Endothelial cell of umbilical vein (primary cell): ENCODE results near the gene PBX3. TPM values are rescaled to one million over a fixed set of nuclear protein-coding genes. Genes with fewer than 3 reads are reported as not detected.

Experiments
- BruUV-seq: library from RNA; stranded (reverse); fragments of 400-500 nt; replicated peaks from 2 replicates; lab custom pipeline; 2021; lab: Mats Ljungman, UMichigan
- CTCF ChIA-PET: fragments of 300-600, 350-600 bp; sonication (Branson Sonifier 250); formaldehyde crosslinking; loops from one replicate; lab custom pipeline; 2021; ENCODE audit warnings: antibody characterized with exemption, inconsistent platforms; lab: Charles Lee
- POLR2A ChIA-PET: fragments of 300-600, 350-600 bp; sonication (Branson Sonifier 250); formaldehyde crosslinking; loops from one replicate; lab custom pipeline; 2021; ENCODE audit warnings: antibody characterized with exemption, inconsistent platforms; lab: Charles Lee
- DNase-seq: peaks from one replicate; pipeline ENCODE4 v3.0.0-alpha.2; 2011; ENCODE audit warnings: low read depth, low spot score
- FAIRE-seq: peaks from 2 replicates; lab custom pipeline; 2011; peaks lifted over from hg19 to GRCh38; lab: Jason Lieb, UNC
- H2AFZ ChIP-seq: 2 replicates; pipeline ENCODE4 v1.6.0; 2012; ENCODE audit warnings: low read depth, low read length, control low read depth, inconsistent platforms
- H3K27ac ChIP-seq: 2 replicates; pipeline ENCODE4 v1.5.1; 2011; ENCODE audit warnings: low read depth, mild to moderate bottlenecking, control low read depth, low read length, moderate library complexity; ENCODE audit not compliant: insufficient read depth
- H3K27me3 ChIP-seq, 2 experiments: 2 replicates each; pipeline versions ENCODE4 v1.6.0 to v1.6.1; 2011; ENCODE audit warnings: low read length in 2 of 2, mixed read lengths in 1 of 2; ENCODE audit not compliant: control insufficient read depth in 2 of 2, insufficient read depth in 2 of 2
- H3K36me3 ChIP-seq, 2 experiments: 2 replicates in 1 of 2; 3 replicates in 1 of 2; pipeline ENCODE4 v1.5.1; 2011; ENCODE audit warnings: low read length in 2 of 2, mild to moderate bottlenecking in 1 of 2, moderate library complexity in 1 of 2; ENCODE audit not compliant: control insufficient read depth in 2 of 2, insufficient read depth in 2 of 2; ENCODE audit errors: extremely low read depth in 1 of 2
- H3K4me1 ChIP-seq: 3 replicates; pipeline ENCODE4 v1.5.1; 2011; ENCODE audit warnings: mild to moderate bottlenecking, low read length; ENCODE audit not compliant: control insufficient read depth, insufficient read depth; ENCODE audit errors: extremely low read depth
- H3K4me2 ChIP-seq: 2 replicates; pipeline ENCODE4 v1.6.1; 2011; ENCODE audit warnings: low read length, control low read depth, mixed read lengths; ENCODE audit not compliant: insufficient read depth
- H3K4me3 ChIP-seq, 3 experiments: fragments of 200-600 bp in 1 of 3; sonication (generic), shearing (Covaris generic) in 1 of 3; replicated peaks in 1 of 3; 2 replicates each; pipeline ENCODE4 v1.5.1; 2011 to 2016; ENCODE audit warnings: control low read depth in 3 of 3, low read length in 3 of 3, mild to moderate bottlenecking in 2 of 3, inconsistent platforms in 1 of 3, low read depth in 1 of 3, moderate library complexity in 1 of 3; ENCODE audit not compliant: insufficient read depth in 1 of 3
- H3K79me2 ChIP-seq: 2 replicates; pipeline ENCODE4 v1.6.0; 2012; ENCODE audit warnings: low read length, inconsistent platforms; ENCODE audit not compliant: control insufficient read depth, insufficient read depth
- H3K9ac ChIP-seq: replicated peaks from 2 replicates; pipeline ENCODE3; 2011; ENCODE audit warnings: low read length, control low read depth; ENCODE audit not compliant: insufficient read depth; ENCODE audit errors: extremely low read depth
- H3K9me1 ChIP-seq: replicated peaks from 3 replicates; pipeline ENCODE4 v1.6.0; 2011; ENCODE audit warnings: mild to moderate bottlenecking, low read length; ENCODE audit not compliant: control insufficient read depth, insufficient read depth; ENCODE audit errors: extremely low read depth
- H3K9me3 ChIP-seq: replicated peaks from 2 replicates; pipeline ENCODE4 v1.5.1; 2012; ENCODE audit warnings: low read length, inconsistent platforms; ENCODE audit not compliant: control insufficient read depth, insufficient read depth
- H4K20me1 ChIP-seq: replicated peaks from 2 replicates; pipeline ENCODE3; 2011; ENCODE audit warnings: mild to moderate bottlenecking, low read length; ENCODE audit not compliant: control insufficient read depth, insufficient read depth; ENCODE audit errors: extremely low read depth
- EZH2 ChIP-seq: IDR thresholded peaks from 2 replicates; pipeline ENCODE4 v1.6.1; 2012; ENCODE audit warnings: borderline replicate concordance, low read depth, mild to moderate bottlenecking, moderate library complexity, low read length, inconsistent platforms; ENCODE audit not compliant: severe bottlenecking
- FOS ChIP-seq: IDR thresholded peaks from 2 replicates; pipeline ENCODE4 v1.6.1; 2011; ENCODE audit warnings: mild to moderate bottlenecking, low read length, moderate library complexity, borderline replicate concordance; ENCODE audit not compliant: insufficient read depth
- GATA2 ChIP-seq: IDR thresholded peaks from 2 replicates; pipeline ENCODE4 v1.7.0; 2011; ENCODE audit warnings: low read depth, mild to moderate bottlenecking, moderate library complexity, mixed read lengths, low read length; ENCODE audit not compliant: insufficient read length, insufficient read depth
- JUN ChIP-seq: IDR thresholded peaks from 2 replicates; pipeline ENCODE4 v1.6.1; 2011; ENCODE audit warnings: borderline replicate concordance, low read depth; ENCODE audit not compliant: insufficient read length, insufficient read depth
- MYC ChIP-seq: IDR thresholded peaks from one replicate; pipeline ENCODE4 v1.6.1; 2011; ENCODE audit warnings: mild to moderate bottlenecking, low read depth, low read length
- POLR2A ChIP-seq: IDR thresholded peaks from 2 replicates; pipeline ENCODE4 v1.6.1; 2012; ENCODE audit warnings: low read depth, mild to moderate bottlenecking, control low read depth, low read length
- POLR2AphosphoS5 ChIP-seq: IDR thresholded peaks from 2 replicates; pipeline ENCODE4 v1.6.1; 2012; ENCODE audit warnings: low read depth, mild to moderate bottlenecking, control low read depth, low read length, moderate library complexity; ENCODE audit not compliant: insufficient read depth
- dilution Hi-C: fragments of 300-500 bp; cut with MboI; formaldehyde crosslinking; loops from one replicate; pipeline ENCODE4 v1.15.0; 2019; ENCODE audit warnings: low sequenced_read_pairs; ENCODE audit not compliant: extremely low pct_ligation_motif_present
- intact Hi-C: fragments of 100-400 bp; cut with micrococcal nuclease; formaldehyde crosslinking; loops from one replicate; pipeline ENCODE4 v1.10.0; 2022
- polyA plus RNA-seq, 4 experiments: library from polyadenylated mRNA; depleted of rRNA in 3 of 4; stranded (reverse) in 3 of 4; unstranded in 1 of 4; fragments of >200 nt; gene quantifications; 2 replicates each; pipeline versions ENCODE4 v1.2.1 to v1.2.3, GENCODE V29; 2011 to 2012; ENCODE audit warnings: missing spikeins in 1 of 4
- total RNA-seq: library from RNA; stranded (reverse); gene quantifications from 2 replicates; pipeline ENCODE4 v1.2.3, GENCODE V29; 2021
- TF ChIP-seq, protein P1 (sequence below): IDR thresholded peaks from 2 replicates; pipeline ENCODE4 v1.6.1; 2011; ENCODE audit not compliant: insufficient read depth, insufficient read length
- TF ChIP-seq, protein P2 (sequence below), 2 donors: IDR thresholded peaks; 1 replicate in 1 of 2; 2 replicates in 1 of 2; pipeline ENCODE4 v1.5.1; 2011; ENCODE audit warnings: low read length in 2 of 2, mild to moderate bottlenecking in 2 of 2, moderate library complexity in 2 of 2, control low read depth in 1 of 2, inconsistent platforms in 1 of 2, low read depth in 1 of 2; ENCODE audit not compliant: insufficient read depth in 1 of 2; ENCODE audit errors: extremely low read depth in 1 of 2

The PBX3 gene
- total and polyA plus RNA-seq, 2 donors (not counting 3 experiments of a cell fraction or from before 2014, with no cell fraction given) = 18.8 to 42.0 TPM

DNA sequence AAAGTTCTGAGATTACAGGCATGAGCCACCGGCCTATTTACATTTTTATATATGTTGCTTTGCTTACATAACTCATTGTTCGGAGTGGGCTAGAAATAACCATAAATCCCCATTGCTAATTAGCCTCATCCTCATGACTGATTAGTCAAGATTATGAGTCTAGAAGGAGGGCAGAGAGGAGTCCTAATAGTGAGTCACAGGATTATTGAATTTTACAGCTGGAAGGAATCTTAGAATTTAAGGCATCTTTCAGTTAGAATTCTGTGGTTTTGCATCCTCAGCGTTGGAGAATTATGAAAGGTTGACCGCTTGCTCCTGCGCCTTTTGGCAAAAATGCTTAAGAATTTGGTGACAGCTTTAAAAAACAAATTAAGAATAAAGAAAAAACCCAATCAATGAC is 2.6 kb upstream of the PBX3 start:
- DNase-seq (no peak), FAIRE-seq (no peak)
- Histone ChIP-seq H3K27me3 (peaks cover 3 to 4% of the 10 kb centered on the region in 2 experiments), H3K79me2 (peaks cover 16% of the 10 kb centered on the region), H3K4me2 (no peak overlapping the region), H3K9ac (no peak overlapping the region), H3K9me3 (no peaks in the 10 kb centered on the region), H3K4me3 (no peak overlapping the region), H3K9me1 (no peaks in the 10 kb centered on the region), H3K4me1 (peaks cover 11% of the 10 kb centered on the region), H3K27ac (no peak overlapping the region), H3K36me3 (no peaks in the 10 kb centered on the region), H4K20me1 (no peaks in the 10 kb centered on the region), H2AFZ (no peak overlapping the region)
- ChIA-PET CTCF (interaction anchor here (1.3 kb wide), 1 partner anchor 186 kb away, joined by 4 read pairs; no protein-coding TSS in a partner anchor), POLR2A (interaction anchor here (0.8 kb wide), 1 partner anchor 38 kb away, joined by 5 read pairs; the partner anchor contains the start of gene MAPKAP1)
- dilution Hi-C loops = no loop called here
- no peak for TF ChIP-seq POLR2A
- no peak for TF ChIP-seq JUN
- TF ChIP-seq FOS = no peak
- TF ChIP-seq EZH2 = no peak
- no peak for TF ChIP-seq POLR2AphosphoS5
- TF ChIP-seq, protein P1, sequence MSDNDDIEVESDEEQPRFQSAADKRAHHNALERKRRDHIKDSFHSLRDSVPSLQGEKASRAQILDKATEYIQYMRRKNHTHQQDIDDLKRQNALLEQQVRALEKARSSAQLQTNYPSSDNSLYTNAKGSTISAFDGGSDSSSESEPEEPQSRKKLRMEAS = no peak
- BruUV-seq = no TSS peak
- intact Hi-C loops = loop anchor here (5.0 kb wide), 1 partner anchor 337 kb away; no protein-coding TSS in a partner anchor

GRCh38 chr9:125745018-125745417 is 2.2 kb upstream of the PBX3 start:
- H3K9me3 ChIP-seq = no peaks in the 10 kb centered on the region
- ChIA-PET CTCF (interaction anchor here (1.3 to 1.5 kb wide), 3 partner anchors 110 to 337 kb away, joined by 3 to 10 read pairs (median 4); no protein-coding TSS in a partner anchor), POLR2A (interaction anchor here (0.8 kb wide), 1 partner anchor 38 kb away, joined by 5 read pairs; the partner anchor contains the start of gene MAPKAP1)
- TF ChIP-seq MYC (no peak), GATA2 (no peak), EZH2 (no peak), JUN (no peak), FOS (no peak), POLR2A (no peak), POLR2AphosphoS5 (no peak)
- TF ChIP-seq, protein P2, sequence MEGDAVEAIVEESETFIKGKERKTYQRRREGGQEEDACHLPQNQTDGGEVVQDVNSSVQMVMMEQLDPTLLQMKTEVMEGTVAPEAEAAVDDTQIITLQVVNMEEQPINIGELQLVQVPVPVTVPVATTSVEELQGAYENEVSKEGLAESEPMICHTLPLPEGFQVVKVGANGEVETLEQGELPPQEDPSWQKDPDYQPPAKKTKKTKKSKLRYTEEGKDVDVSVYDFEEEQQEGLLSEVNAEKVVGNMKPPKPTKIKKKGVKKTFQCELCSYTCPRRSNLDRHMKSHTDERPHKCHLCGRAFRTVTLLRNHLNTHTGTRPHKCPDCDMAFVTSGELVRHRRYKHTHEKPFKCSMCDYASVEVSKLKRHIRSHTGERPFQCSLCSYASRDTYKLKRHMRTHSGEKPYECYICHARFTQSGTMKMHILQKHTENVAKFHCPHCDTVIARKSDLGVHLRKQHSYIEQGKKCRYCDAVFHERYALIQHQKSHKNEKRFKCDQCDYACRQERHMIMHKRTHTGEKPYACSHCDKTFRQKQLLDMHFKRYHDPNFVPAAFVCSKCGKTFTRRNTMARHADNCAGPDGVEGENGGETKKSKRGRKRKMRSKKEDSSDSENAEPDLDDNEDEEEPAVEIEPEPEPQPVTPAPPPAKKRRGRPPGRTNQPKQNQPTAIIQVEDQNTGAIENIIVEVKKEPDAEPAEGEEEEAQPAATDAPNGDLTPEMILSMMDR (IDR thresholded peaks at IDR 0.05; ENCODE audit: extremely low read depth in 1 of 2, insufficient read depth in 1 of 2, low read depth in 1 of 2, low read length in 2 of 2) = no peak
- TF ChIP-seq, protein P1 = no peak
- H3K9ac ChIP-seq = no peak overlapping the region
- H3K4me3 ChIP-seq = no peak overlapping the region
- no peaks in the 10 kb centered on the region for H3K9me1 ChIP-seq
- no peak overlapping the region for H3K27ac ChIP-seq
- DNase-seq (no peak), FAIRE-seq (no peak)
- peaks cover 20% of the 10 kb centered on the region for H3K79me2 ChIP-seq
- H3K4me1 ChIP-seq = peaks cover 15% of the 10 kb centered on the region
- H3K4me2 ChIP-seq = no peak overlapping the region
- intact Hi-C loops = loop anchor here (5.0 kb wide), 1 partner anchor 338 kb away; no protein-coding TSS in a partner anchor
- no TSS peak for BruUV-seq
- dilution Hi-C loops = no loop called here
- H3K27me3 ChIP-seq = peaks cover 3 to 4% of the 10 kb centered on the region in 2 experiments
- no peaks in the 10 kb centered on the region for H3K36me3 ChIP-seq
- no peaks in the 10 kb centered on the region for H4K20me1 ChIP-seq
- H2AFZ ChIP-seq = no peak overlapping the region
